ENCODE data around the gene TNFRSF14.

DNA sequence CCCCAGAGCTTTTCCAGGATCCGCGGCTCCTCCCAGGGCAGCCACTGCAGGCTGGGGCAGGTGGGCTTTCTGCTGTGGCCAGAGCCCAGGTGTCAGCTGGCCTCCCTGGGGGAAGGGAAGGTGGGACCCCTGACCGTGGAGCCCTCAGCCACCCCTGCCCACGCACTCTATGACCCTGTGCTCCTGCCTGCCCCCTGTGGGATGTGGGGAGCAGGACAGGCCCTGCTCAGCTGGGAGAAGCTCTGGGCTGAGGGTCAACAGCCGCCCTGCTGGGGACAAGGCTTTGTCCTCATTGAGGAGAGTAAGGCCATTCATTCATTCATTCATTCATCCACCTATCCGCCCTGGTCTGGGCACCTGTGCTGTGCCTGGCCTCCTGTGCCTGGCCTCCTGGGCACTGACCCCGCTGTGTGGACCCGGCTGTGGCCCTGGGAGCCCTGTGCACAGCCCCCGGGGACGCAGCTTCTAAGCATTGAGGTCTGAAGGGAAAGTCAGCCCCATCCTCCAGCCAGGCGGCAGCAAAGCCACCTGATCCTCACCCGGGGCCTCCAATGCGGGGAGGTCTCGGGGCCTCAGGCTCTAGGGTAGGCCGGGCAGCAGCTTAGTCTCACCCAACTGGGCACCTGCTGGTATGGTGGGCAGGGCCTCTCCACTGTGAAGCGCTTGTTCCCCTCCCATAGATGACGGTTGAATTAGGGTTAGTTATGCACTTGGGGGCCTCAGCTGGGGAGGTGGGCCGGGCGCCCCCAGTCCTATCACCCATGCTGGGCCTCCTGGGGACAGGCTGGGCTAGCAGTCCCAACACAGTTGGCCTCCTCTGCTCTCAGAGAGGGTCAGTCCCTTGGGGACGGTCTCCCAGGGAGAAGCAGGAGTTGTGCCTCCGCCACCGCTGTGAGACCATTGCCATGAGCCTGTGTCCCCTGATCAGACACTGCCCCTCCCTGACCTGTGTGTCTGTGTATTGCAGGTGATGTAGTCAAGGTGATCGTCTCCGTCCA, 6.0 kb downstream of the TNFRSF14 start:
- no peak for TF ChIP-seq EZH2phosphoT487 (conservative IDR thresholded peaks at IDR 0.05; ENCODE audit: low read length)
- TF ChIP-seq, protein P1, sequence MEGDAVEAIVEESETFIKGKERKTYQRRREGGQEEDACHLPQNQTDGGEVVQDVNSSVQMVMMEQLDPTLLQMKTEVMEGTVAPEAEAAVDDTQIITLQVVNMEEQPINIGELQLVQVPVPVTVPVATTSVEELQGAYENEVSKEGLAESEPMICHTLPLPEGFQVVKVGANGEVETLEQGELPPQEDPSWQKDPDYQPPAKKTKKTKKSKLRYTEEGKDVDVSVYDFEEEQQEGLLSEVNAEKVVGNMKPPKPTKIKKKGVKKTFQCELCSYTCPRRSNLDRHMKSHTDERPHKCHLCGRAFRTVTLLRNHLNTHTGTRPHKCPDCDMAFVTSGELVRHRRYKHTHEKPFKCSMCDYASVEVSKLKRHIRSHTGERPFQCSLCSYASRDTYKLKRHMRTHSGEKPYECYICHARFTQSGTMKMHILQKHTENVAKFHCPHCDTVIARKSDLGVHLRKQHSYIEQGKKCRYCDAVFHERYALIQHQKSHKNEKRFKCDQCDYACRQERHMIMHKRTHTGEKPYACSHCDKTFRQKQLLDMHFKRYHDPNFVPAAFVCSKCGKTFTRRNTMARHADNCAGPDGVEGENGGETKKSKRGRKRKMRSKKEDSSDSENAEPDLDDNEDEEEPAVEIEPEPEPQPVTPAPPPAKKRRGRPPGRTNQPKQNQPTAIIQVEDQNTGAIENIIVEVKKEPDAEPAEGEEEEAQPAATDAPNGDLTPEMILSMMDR (IDR thresholded peaks at IDR 0.05; ENCODE audit: insufficient read depth, low read length, poor library complexity, severe bottlenecking), result no peak
